Mammary epithelial cell (primary cell): Measurements from ENCODE around the gene PDGFB.

ENCODE experiments used
- CTCF ChIP-seq, 2 donors: IDR thresholded peaks in 1 of 2; conservative IDR thresholded peaks in 1 of 2; 2 replicates each; pipeline ENCODE4 v1.5.1; 2011 to 2012; ENCODE audit warnings: inconsistent platforms in 2 of 2, low read length in 2 of 2, mild to moderate bottlenecking in 2 of 2, control low read depth in 1 of 2, low read depth in 1 of 2; ENCODE audit not compliant: insufficient read depth in 1 of 2; ENCODE audit errors: extremely low read depth in 1 of 2
- EZH2 ChIP-seq: IDR thresholded peaks from 2 replicates; pipeline ENCODE4 v1.6.1; 2012; ENCODE audit warnings: low read length, inconsistent platforms, borderline replicate concordance

GRCh38 chr22:39234472-39234787, 10.4 kb downstream of the PDGFB start:
- TF ChIP-seq EZH2 = no peak
- TF ChIP-seq CTCF (conservative IDR thresholded peaks at IDR 0.05 in 1 of 2, IDR thresholded peaks at IDR 0.05 in 1 of 2; ENCODE audit: extremely low read depth in 1 of 2, insufficient read depth in 1 of 2, low read depth in 1 of 2, low read length in 2 of 2) = no peak
